Glutamatergic neuron (in vitro differentiated cells): ENCODE results near the gene ANXA10. TPM values are rescaled to one million over a fixed set of nuclear protein-coding genes. Genes with fewer than 3 reads are reported as not detected.

Experiments
- DNase-seq: peaks from one replicate; pipeline ENCODE4 v3.0.0; 2022
- H3K27ac Mint-ChIP-seq: one replicate; pipeline ENCODE4 v1.8.0; 2020; ENCODE audit warnings: mild to moderate bottlenecking, mixed read lengths, inconsistent platforms; ENCODE audit not compliant: unreplicated experiment
- H3K27me3 Mint-ChIP-seq: one replicate; pipeline ENCODE4 v1.8.0; 2020; ENCODE audit warnings: mild to moderate bottlenecking, moderate library complexity, mixed read lengths, inconsistent platforms; ENCODE audit not compliant: unreplicated experiment
- H3K36me3 Mint-ChIP-seq: one replicate; pipeline ENCODE4 v1.8.0; 2020; ENCODE audit warnings: mild to moderate bottlenecking, mixed read lengths, inconsistent platforms; ENCODE audit not compliant: unreplicated experiment
- H3K4me1 Mint-ChIP-seq: one replicate; pipeline ENCODE4 v1.8.0; 2020; ENCODE audit warnings: mild to moderate bottlenecking, low read depth, mixed read lengths, inconsistent platforms; ENCODE audit not compliant: unreplicated experiment
- H3K4me3 Mint-ChIP-seq: one replicate; pipeline ENCODE4 v1.8.0; 2020; ENCODE audit warnings: mild to moderate bottlenecking, mixed read lengths, inconsistent platforms; ENCODE audit not compliant: unreplicated experiment
- H3K9me3 Mint-ChIP-seq: one replicate; pipeline ENCODE4 v1.8.0; 2020; ENCODE audit warnings: mild to moderate bottlenecking, moderate library complexity, mixed read lengths, inconsistent platforms; ENCODE audit not compliant: unreplicated experiment
- CTCF ChIP-seq: fragments of 200-600 bp; sonication (generic); IDR thresholded peaks from one replicate; pipeline ENCODE4 v1.5.0; 2021; ENCODE audit not compliant: partially characterized antibody, unreplicated experiment
- total RNA-seq: library from RNA; stranded (reverse); fragmentation: NEBNext Ultra II Directional; extraction: Animal tissue kit (Norgen Biotek cat#: 25700); gene quantifications from one replicate; pipeline ENCODE4 v1.2.1, GENCODE V29; 2021; ENCODE audit not compliant: unreplicated experiment

The ANXA10 gene
- total RNA-seq, 1 donor from 2014 or later = not detected

DNA sequence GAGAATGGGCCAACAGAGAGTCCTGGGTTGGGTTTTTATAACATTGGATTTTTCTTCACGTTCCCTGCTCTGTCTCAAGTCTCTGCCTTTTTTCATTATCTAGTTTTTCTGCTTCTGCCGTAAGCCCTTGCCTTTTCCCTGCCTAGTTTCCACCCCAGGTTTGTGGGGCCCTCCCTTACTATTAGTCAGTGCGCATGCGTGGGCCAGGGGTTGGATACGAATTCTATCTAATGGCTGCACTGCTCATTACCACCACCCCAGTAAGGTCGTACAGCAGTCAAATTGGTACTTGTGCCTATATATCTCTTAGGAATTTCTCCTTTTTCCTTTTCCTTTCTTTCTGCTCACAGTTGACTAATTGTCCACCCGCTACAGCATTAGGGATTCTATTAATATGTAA lies 49.4 kb downstream of the ANXA10 start:
- H3K27me3 Mint-ChIP-seq = no peaks in the 10 kb centered on the region
- H3K36me3 Mint-ChIP-seq = no peaks in the 10 kb centered on the region
- H3K4me3 Mint-ChIP-seq = no peak overlapping the region
- DNase-seq = no peak
- no peak overlapping the region for H3K27ac Mint-ChIP-seq
- H3K4me1 Mint-ChIP-seq = peaks cover 5% of the 10 kb centered on the region
- no peaks in the 10 kb centered on the region for H3K9me3 Mint-ChIP-seq
- TF ChIP-seq CTCF = no peak

DNA sequence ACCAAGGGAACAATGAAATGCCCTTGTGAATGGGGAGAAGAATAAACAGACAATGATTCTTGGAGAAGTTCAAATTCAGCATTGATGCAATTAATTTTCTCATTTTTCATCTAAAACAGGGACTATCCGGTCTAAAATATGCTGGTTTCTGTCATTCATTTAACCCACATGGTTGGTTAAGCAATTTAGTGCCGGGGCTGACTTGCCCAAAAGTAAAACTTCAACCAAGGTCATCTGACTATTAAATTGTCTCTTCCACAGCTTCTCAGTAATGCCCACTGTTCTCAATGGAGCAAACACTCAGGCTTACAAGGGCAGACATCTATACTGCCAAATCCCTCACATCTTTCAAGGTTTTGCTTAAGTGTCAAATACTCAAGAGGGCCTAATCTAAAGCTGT lies 51.3 kb downstream of the ANXA10 start:
- H3K4me1 Mint-ChIP-seq = peaks cover 5% of the 10 kb centered on the region
- no peak overlapping the region for H3K4me3 Mint-ChIP-seq
- TF ChIP-seq CTCF = no peak
- H3K9me3 Mint-ChIP-seq = no peaks in the 10 kb centered on the region
- H3K36me3 Mint-ChIP-seq = no peaks in the 10 kb centered on the region
- H3K27me3 Mint-ChIP-seq = no peaks in the 10 kb centered on the region
- DNase-seq = no peak
- no peak overlapping the region for H3K27ac Mint-ChIP-seq

DNA sequence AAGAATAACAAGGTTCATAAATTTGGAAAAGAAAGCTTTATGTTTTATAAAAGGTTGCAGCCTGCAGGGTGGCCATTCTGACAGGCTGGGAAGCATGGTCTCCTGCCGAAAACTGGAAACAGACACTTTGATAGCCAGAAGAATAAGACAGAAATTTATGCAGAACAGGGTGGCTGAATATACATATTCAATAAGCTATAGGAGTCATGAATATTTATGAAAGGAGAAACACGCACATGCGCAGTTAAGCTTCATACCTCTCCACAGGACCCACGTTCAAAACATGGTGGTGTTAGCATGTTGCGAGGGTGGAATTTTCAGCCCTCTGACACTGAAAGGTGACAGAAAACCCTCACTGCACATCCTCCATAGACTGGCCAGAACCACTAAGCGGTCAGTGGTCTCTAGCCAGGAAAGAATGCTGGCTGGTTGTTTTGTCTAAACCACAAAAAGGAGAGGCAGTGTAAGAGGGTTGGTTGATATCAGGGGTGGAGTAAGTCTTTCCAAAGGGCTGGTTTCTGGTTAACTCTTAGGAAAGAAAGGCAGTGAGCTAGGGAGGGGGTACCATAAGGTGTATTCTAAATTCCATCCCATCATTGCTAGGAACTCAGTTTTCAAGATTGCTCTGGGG lies 58.2 kb downstream of the ANXA10 start:
- Mint-ChIP-seq H3K27me3 (no peaks in the 10 kb centered on the region), H3K4me3 (no peak overlapping the region), H3K9me3 (no peaks in the 10 kb centered on the region), H3K4me1 (no peaks in the 10 kb centered on the region), H3K27ac (no peak overlapping the region), H3K36me3 (no peaks in the 10 kb centered on the region)
- no peak for DNase-seq
- TF ChIP-seq CTCF = no peak

- H3K4me1 Mint-ChIP-seq = no peaks in the 10 kb centered on the region
- TF ChIP-seq CTCF = no peak
- no peak overlapping the region for H3K4me3 Mint-ChIP-seq
- DNase-seq = no peak
- H3K27me3 Mint-ChIP-seq = no peaks in the 10 kb centered on the region
- no peaks in the 10 kb centered on the region for H3K9me3 Mint-ChIP-seq
- H3K27ac Mint-ChIP-seq = no peak overlapping the region
- H3K36me3 Mint-ChIP-seq = no peaks in the 10 kb centered on the region
These were observed 59.0 kb downstream of the ANXA10 start for GRCh38 chr4:168151327-168151726.

GRCh38 chr4:168152837-168153500 lies 60.6 kb downstream of the ANXA10 start:
- no peak for TF ChIP-seq CTCF

More at GRCh38 chr4:168152837-168153500, 60.6 kb downstream of the ANXA10 start:
- Mint-ChIP-seq H3K4me1 (no peaks in the 10 kb centered on the region), H3K4me3 (no peak overlapping the region), H3K36me3 (no peaks in the 10 kb centered on the region), H3K9me3 (no peaks in the 10 kb centered on the region), H3K27ac (no peak overlapping the region), H3K27me3 (no peaks in the 10 kb centered on the region)
- DNase-seq = no peak
